HG03103 (cell line): ENCODE results near the gene MYLIP.
"Not testable (repeated sequence)": the region's sequence is repeated elsewhere in the genome, so short reads cannot be mapped to it uniquely, and the experiment has no call there.

Experiments used
- ATAC-seq: cut with Tn5 transposase; IDR thresholded peaks from one replicate; pipeline ENCODE4 v1.9.1; 2021; ENCODE audit warnings: low read depth; ENCODE audit not compliant: unreplicated experiment

Gene MYLIP

GRCh38 chr6:16166871-16167608, 38.2 kb downstream of the MYLIP start:
- ATAC-seq = no peak

- no peak for ATAC-seq
Measured at GRCh38 chr6:16168121-16168520, 39.2 kb downstream of the MYLIP start.

GRCh38 chr6:16168858-16169257, 40.0 kb downstream of the MYLIP start:
- no peak for ATAC-seq

GRCh38 chr6:16171400-16171799, 42.5 kb downstream of the MYLIP start:
- no peak for ATAC-seq

- no peak for ATAC-seq
Measured at GRCh38 chr6:16173167-16173940, 44.5 kb downstream of the MYLIP start.

- ATAC-seq = no peak
Measured at GRCh38 chr6:16174416-16175078, 45.7 kb downstream of the MYLIP start.

GRCh38 chr6:16176600-16176999, 47.7 kb downstream of the MYLIP start:
- not testable (repeated sequence) for ATAC-seq

GRCh38 chr6:16177881-16178280, 49.0 kb downstream of the MYLIP start:
- no peak for ATAC-seq

GRCh38 chr6:16178351-16178750, 49.5 kb downstream of the MYLIP start:
- no peak for ATAC-seq

GRCh38 chr6:16179063-16179462, 50.2 kb downstream of the MYLIP start:
- ATAC-seq = no peak

- no peak for ATAC-seq
Measured at GRCh38 chr6:16179970-16180431, 51.1 kb downstream of the MYLIP start.

GRCh38 chr6:16180696-16181438, 52.0 kb downstream of the MYLIP start:
- ATAC-seq = no peak

- ATAC-seq = no peak
Measured at GRCh38 chr6:16181439-16182297, 52.8 kb downstream of the MYLIP start.

GRCh38 chr6:16183187-16183664, 54.3 kb downstream of the MYLIP start:
- ATAC-seq = no peak

GRCh38 chr6:16184129-16184528, 55.2 kb downstream of the MYLIP start:
- no peak for ATAC-seq

- no peak for ATAC-seq
Measured at GRCh38 chr6:16184551-16184950, 55.7 kb downstream of the MYLIP start.

GRCh38 chr6:16187176-16187575, 58.3 kb downstream of the MYLIP start:
- ATAC-seq = no peak

- ATAC-seq = no peak
Measured at GRCh38 chr6:16190214-16190613, 61.3 kb downstream of the MYLIP start.

- no peak for ATAC-seq
Measured at GRCh38 chr6:16196260-16196983, 67.5 kb downstream of the MYLIP start.
